Stimulated activated naive CD4-positive, alpha-beta T cell treated with Interleukin-2 at 50 U/mL for 16 hours (primary cell): ENCODE data around the gene EEF1A1.

Experiments
- DNase-seq: peaks from one replicate; lab custom pipeline; 2025; lab: John Stamatoyannopoulos, UW

EEF1A1 gene

GRCh38 chr6:73505142-73505541 lies 15.7 kb downstream of the EEF1A1 start:
- DNase-seq: no peak

GRCh38 chr6:73504160-73504559 lies 16.7 kb downstream of the EEF1A1 start:
- DNase-seq: no peak

- no peak for DNase-seq
These were observed 17.6 kb downstream of the EEF1A1 start for GRCh38 chr6:73503027-73503772.

GRCh38 chr6:73497915-73498314 lies 22.9 kb downstream of the EEF1A1 start:
- DNase-seq: no peak

- DNase-seq: no peak
These were observed 29.5 kb downstream of the EEF1A1 start for GRCh38 chr6:73491377-73491776.

GRCh38 chr6:73487473-73487872 lies 33.4 kb downstream of the EEF1A1 start:
- DNase-seq: no peak

GRCh38 chr6:73484438-73484837 lies 36.4 kb downstream of the EEF1A1 start:
- no peak for DNase-seq

GRCh38 chr6:73481969-73482368 lies 38.9 kb downstream of the EEF1A1 start:
- no peak for DNase-seq

GRCh38 chr6:73477407-73477806 lies 43.4 kb downstream of the EEF1A1 start:
- DNase-seq: no peak

GRCh38 chr6:73476723-73477122 lies 44.1 kb downstream of the EEF1A1 start:
- no peak for DNase-seq

- no peak for DNase-seq
These were observed 49.0 kb downstream of the EEF1A1 start for GRCh38 chr6:73471686-73472290.
